Dedifferentiated amniotic fluid mesenchymal stem cell (primary cell): ENCODE results near the gene TRPV2.
"Not testable (repeated sequence)": the region's sequence is repeated elsewhere in the genome, so short reads cannot be mapped to it uniquely, and the experiment has no call there.

ENCODE experiments used
- DNase-seq: peaks from one replicate; pipeline ENCODE4 v3.0.0-alpha.2; 2016; ENCODE audit errors: extremely low spot score

Gene TRPV2, protein sequence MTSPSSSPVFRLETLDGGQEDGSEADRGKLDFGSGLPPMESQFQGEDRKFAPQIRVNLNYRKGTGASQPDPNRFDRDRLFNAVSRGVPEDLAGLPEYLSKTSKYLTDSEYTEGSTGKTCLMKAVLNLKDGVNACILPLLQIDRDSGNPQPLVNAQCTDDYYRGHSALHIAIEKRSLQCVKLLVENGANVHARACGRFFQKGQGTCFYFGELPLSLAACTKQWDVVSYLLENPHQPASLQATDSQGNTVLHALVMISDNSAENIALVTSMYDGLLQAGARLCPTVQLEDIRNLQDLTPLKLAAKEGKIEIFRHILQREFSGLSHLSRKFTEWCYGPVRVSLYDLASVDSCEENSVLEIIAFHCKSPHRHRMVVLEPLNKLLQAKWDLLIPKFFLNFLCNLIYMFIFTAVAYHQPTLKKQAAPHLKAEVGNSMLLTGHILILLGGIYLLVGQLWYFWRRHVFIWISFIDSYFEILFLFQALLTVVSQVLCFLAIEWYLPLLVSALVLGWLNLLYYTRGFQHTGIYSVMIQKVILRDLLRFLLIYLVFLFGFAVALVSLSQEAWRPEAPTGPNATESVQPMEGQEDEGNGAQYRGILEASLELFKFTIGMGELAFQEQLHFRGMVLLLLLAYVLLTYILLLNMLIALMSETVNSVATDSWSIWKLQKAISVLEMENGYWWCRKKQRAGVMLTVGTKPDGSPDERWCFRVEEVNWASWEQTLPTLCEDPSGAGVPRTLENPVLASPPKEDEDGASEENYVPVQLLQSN

DNA sequence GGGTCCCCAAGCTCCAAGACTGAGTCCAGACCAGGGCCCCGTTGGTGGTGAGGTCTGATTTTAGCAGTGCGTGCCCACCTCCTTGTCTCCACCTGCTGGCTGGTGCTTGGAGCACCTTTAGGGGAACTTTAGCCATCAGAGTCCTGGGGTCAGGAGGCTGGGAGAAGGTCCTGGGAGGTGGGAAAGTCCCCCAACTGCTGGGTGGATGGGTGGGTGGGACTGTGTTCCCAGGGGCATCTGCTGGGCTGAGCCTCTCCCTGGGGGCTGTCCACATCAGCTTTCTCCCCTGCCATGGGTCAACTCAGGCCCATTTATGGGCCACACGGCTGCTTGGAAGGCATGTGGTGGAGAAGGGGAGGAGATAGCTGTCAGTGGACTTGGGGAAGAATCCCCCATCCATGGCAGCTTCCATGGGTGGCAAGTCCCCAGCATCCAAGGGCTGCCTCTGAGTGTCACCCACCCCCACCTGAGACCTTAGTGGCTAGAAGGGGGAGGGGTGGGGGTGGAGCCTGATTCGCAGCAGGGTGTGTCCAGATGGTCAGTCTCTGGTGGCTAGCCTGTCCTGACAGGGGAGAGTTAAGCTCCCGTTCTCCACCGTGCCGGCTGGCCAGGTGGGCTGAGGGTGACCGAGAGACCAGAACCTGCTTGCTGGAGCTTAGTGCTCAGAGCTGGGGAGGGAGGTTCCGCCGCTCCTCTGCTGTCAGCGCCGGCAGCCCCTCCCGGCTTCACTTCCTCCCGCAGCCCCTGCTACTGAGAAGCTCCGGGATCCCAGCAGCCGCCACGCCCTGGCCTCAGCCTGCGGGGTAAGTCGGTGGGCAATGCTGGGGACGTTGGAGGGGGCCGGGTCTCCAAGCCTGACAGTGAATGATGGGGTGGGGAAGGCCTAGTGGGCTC, at the start of gene TRPV2:
TSS of gene TRPV2 (plus strand) at position 541 of the 894 bp plus-strand sequence. CDS start 2,098 bp downstream, outside the sequence.
- DNase-seq = no peak

DNA sequence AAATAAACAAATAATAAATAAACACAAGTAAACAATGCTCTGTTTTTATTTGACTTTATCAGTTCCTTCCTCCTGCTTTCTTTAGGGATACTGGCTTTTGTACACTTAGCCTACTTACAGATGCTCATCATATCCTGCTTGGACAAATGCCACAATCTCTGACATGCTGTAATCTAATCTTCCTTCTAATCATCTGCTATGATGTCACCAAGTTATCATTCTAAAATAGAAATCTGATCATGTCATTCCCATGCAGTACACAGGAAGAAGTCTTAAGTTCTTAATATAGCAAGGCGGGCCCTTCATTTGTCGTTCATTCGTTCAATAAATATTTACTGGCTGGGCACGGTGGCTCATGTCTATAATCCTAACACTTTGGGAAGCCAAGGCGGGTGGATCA, 43.6 kb upstream of the TRPV2 start:
- DNase-seq = no peak

DNA sequence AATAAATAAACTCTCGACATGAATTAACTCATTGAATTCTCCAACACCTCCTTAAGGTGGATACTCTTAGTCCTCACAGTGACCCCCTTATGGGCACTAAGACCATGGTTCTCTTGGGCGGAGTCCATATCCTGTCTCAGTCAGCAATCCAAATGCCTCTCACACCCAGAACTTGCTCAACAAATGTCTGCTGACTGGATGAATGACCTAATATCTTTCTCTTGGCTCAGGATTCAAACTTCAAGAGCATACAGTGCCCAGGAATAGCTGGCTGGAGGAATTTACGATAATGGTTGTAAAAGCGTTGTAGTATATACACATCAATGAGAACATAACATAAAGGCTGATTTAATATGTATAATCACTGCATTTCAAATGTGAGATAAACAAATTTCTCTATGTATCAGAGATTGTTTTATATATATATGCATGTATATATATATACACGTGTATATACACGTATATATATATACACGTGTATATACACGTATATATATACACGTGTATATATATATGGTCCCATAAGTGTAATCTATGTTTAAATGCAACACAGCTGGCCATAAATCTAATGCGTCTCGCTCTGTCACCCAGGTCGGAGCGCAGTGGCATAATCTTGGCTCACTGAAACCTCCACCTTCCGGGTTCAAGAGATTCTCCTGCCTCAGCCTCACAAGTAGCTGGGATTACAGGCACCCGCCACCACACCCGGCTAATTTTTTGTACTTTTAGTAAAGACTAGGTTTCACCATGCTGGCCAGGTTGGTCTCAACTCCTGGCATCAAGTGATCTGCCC, 41.0 kb upstream of the TRPV2 start:
- peak; percentile 17 for DNase-seq

DNA sequence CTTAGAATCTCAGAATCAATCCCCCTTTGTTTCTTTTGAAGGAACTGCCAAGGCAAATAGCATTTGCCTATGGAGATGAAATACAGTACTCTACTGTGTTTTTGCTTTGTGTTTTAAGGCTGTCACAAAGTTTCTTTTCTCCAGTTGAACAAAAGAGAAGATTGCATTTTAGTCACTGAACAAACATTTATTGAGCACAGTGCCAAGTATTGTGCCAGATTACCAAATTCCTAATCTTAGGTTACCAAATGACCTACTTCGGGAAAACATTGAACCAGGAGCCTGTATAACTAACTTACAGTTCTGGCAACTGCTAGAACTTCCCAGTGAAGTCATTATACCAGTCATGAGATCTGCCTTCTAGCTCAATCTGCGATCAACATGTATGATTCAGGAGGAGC, 37.4 kb upstream of the TRPV2 start:
- no peak for DNase-seq

DNA sequence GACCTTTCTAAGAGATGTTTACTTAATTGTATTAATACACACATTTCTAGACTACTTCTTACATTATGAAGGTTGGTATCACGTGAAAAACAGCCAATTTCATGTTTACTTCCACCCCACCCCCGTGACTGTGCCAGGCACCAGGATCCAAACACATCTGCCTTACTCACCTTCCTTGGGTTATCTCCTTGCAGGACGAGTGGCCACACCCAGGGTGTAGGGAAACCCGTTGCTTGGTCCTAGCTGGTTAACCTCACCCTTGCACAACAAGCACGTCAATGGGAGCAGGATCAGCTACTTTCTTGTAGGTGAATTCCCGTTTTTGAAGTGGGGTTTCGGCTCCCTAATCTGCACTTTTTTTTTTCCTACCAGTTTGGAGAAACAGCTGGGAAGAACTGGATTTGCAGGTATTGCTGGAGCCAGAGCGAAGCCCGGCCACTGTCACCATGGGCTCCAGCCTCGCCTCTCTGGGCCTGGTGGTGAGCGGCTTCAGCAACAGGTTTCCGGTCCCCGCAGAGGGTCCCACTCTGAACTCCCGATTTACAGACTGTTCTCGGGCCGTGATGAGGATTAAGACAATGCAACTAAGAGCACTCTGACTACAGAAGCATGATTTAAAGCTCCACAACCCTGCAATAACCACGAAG, 36.6 kb upstream of the TRPV2 start:
- no peak for DNase-seq

DNA sequence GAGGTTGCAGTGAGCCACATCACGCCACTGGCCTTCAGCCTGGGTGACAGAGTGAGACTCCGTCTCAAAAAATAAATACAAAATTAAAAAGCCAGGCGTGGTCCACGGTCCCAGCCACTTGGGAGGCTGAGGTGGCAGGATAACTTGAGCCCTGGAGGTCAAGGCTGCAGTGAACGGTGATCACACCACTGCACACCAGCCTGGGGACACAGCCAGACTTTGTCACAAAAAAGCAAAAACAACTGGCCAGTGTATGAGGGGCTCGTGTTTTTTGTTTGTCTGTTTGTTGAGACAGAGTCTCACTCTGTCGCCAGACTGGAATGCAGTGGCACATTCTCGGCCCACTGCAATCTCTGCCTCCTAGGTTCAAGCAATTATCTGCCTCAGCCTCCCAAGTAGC, 35.7 kb upstream of the TRPV2 start:
- no peak for DNase-seq

DNA sequence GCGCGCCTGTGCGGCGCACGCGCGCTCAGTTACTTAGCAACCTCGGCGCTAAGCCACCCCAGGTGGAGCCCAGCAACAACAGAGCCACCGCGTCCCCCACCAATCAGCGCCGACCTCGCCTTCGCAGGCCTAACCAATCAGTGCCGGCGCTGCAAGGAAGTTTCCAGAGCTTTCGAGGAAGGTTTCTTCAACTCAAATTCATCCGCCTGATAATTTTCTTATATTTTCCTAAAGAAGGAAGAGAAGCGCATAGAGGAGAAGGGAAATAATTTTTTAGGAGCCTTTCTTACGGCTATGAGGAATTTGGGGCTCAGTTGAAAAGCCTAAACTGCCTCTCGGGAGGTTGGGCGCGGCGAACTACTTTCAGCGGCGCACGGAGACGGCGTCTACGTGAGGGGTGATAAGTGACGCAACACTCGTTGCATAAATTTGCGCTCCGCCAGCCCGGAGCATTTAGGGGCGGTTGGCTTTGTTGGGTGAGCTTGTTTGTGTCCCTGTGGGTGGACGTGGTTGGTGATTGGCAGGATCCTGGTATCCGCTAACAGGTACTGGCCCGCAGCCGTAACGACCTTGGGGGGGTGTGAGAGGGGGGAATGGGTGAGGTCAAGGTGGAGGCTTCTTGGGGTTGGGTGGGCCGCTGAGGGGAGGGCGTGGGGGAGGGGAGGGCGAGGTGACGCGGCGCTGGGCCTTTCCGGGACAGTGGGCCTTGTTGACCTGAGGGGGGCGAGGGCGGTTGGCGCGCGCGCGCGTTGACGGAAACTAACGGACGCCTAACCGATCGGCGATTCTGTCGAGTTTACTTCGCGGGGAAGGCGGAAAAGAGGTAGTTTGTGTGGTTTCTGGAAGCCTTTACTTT, 34.5 kb upstream of the TRPV2 start, which contains the start of gene UBB:
TSS of gene UBB (plus strand) at position 452 of the 856 bp plus-strand sequence. CDS start 817 bp downstream, outside the sequence.
- DNase-seq = peak; percentile 97

DNA sequence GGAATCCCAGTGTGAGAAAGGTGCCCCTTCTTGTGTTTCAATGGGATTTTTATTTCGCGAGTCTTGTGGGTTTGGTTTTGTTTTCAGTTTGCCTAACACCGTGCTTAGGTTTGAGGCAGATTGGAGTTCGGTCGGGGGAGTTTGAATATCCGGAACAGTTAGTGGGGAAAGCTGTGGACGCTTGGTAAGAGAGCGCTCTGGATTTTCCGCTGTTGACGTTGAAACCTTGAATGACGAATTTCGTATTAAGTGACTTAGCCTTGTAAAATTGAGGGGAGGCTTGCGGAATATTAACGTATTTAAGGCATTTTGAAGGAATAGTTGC, 33.9 kb upstream of the TRPV2 start:
- DNase-seq = peak; percentile 25

DNA sequence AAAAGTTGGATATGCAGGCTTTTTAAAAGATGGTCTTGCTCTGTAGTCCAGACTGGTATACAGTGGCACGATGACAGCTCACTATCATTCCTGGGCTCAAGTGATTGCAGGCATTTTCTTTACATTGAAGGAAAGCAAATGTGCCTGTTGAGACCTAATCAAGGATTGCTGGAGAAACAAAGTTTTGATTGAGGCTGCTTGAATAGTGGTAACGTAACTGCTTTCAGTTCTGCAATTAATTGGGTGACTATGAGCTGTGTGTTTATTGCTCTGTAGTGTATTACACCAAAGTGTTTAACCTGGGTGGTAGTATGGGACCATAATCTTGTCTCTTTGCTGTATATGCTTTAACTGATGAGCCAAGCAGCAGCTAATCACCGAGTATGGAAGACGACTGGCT, 32.2 kb upstream of the TRPV2 start:
- DNase-seq = no peak

DNA sequence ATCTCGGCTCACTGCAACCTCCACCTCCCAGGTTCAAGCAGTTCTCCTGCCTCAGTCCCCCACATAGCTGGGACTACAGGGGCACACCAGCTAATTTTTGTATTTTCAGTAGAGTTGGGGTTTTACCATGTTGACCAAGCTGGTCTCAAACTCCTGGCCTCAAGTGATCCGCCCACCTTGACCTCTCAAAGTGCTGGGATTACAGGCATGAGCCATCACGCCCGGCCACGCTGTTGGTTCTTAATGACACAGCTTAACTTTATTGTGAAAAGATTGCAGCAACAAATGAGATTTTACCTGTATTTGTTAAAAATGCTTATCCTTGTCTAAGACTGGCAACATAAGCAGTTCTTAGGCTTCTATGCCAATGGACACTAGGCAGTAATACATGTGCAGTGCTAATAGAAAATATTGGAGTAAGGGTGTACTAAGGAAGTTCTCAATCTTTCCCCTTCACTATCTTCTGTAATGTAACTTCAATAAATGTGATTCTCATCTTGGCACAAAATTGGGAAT, 31.5 kb upstream of the TRPV2 start:
- DNase-seq = no peak

DNA sequence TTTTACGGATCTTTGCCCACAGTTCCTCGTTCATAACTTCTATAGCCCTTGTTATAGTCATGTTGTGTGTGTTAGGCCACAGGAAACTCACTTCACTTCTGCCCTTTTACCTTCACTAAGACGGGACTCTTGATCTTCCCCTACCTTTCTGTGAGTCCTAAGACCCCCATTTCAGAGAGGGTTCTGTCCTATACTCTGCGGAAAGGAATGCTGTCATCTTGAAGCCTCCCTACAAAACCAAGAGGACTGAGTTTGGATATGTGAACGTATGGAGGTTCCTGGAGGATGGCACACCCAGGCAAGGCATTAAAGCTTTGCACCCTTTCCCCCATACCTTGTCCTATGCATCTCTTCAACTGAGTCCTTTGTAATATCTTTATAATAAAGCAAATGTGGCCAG, 30.8 kb upstream of the TRPV2 start:
- no peak for DNase-seq

DNA sequence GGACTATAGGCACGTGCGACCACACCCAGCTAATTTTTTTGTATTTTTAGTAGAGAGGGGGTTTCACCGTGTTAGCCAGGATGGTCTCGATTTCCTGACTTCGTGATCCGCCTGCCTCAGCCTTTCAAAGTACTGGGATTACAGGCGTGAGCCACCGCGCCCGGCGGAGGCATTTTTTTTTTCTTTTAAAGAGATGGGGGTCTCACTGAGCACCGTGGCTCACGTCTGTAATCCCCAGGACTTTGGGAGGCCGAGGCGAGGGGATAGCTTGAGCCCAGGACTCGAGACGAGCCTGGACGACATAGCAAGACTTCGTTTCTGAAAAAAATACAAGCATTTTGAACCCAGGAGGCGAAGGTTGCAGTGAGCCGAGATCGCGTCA, 29.3 kb upstream of the TRPV2 start:
- DNase-seq = not testable (repeated sequence)

DNA sequence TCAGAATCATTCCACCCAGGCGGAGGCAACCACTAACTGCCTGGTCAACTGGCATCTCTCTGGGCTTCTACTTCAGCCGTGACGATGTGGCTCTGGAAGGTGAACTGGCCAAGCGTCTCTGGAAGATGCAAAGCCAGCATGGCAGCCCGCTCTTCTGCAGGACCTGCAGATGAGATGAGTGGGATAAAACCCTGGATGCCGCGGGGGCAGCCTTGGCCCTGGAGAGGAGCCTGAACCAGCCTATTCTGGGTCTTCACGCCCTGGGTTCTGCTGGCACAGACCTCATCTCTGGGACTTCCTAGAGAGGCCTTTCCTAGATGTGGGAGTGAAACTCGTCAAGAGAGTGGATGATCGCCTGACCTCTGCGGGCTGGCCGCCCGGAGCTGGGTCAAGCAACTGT, 23.9 kb upstream of the TRPV2 start:
- DNase-seq = no peak

DNA sequence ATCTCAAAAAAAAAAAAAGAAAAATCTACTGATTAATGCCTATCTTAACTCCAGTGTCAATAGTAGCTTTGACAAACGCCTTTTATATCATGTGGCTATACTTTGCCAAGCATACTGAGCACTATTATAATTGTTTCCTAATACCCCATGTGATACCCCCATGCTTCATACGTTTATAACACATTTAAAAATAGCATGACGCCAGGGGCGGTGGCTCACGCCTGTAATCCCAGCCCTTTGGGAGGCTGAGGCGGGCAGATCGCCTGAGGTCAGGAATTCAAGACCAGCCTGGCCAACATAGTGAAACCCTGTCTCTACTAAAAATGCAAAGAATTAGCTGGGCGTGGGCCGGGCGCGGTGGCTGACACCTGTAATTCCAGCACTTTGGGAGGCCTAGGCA, 22.9 kb upstream of the TRPV2 start:
- DNase-seq = not testable (repeated sequence)

DNA sequence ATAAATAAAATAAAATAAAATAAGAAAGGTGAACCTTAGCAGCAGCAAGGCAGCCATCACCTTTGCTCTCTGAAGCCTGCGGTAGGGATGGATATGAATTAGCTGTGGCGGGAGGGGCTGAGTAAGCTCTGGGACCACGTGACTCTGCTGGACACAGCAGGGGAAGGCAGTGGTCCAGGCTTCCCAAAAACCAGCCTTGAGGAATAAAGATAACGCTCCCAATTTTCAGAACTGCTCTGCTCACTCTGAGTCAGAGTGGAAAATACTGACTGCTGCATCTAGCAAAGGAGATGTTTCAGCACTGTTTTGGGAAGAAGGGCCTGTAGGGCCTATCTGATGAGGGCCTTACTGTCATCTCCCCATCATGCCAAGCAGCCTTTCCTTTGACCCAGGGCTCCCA, 19.5 kb upstream of the TRPV2 start:
- not testable (repeated sequence) for DNase-seq

DNA sequence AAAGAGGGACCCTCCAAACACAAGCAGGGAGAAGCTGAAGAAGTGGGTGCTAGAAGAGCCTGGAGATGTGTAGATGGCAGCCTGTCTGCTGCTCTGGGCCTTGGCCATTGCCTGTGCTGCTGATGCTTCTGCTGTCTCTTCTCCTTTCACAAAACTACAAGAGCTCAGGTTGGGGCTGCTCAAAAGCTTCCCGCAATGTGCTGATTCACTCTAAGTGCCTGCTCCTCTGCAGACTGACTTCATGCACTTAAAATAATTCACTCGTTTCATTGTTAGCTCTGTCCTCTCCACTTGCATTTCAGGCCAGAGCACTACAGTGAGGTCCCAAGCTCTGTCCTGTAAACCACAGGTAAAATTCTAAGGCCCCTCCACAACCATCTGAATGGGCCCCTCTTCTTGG, 18.7 kb upstream of the TRPV2 start:
- DNase-seq = not testable (repeated sequence)

DNA sequence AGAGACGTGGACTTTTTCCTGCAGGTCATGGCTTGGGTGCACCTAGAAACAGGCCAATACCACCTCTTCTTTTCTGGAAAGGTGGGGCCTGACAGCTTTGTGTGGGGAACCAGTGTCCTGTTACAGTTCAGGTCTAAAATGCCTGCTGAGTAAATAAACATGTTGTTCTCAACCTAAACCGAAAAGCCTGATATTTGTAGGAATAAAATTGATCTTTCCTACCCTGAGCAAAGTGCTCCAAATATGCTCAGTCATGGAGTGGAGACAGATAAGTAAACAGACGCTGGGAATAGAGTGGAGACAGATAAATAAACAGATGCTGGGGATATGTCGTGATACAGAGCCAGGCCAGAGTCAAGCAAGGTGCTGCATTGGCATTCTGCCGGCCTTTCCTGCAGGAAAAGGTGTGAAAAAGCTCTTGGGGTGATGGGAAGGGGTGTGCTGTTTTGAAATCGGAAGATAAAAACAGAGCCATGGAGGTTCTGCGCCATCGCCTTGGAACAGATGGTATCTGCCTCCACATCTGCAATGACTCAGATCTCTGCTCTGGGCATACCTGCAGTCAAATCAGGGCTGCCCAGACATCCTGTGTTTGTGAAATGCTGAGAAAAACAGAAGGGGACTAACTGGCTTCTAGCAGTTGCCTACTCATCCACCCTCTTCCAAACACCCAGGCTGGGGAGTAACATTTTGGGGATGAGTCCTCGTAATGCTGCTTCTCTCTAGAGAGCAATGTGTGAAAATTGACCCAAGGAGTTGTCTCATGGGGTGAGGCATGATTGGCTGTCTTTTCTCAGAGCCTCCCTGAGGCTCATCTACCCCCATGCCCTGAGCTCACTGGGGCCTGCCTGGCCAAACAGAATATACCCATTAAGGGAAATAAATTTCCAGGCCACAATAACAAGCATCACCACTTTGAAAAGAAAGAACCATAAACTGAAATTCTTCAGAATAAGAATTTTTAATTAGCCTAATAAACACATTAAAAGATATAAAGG, 16.8 kb upstream of the TRPV2 start:
- no peak for DNase-seq

DNA sequence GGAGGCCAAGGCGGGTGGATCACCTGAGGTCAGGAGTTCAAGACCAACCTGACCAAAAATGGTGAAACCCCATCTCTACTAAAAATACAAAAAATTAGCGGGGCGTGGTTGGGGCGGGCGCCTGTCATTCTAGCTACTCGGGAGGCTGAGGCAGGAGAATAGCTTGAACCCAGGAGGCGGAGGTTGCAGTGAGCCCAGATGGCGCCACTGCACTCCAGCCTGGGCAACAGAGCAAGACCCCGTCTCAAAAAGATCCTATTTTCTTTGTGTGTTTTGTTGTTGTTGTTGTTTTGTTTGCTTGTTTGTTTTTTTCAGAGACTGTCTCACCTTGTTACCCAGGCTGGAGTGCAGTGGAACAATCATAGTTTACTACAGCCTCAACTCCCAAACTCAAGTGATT, 11.5 kb upstream of the TRPV2 start:
- not testable (repeated sequence) for DNase-seq
